Fibroblast of lung (primary cell): ENCODE data around the gene APOA4.

Experiments
- CTCF ChIP-seq, 2 donors: IDR thresholded peaks in 1 of 2; conservative IDR thresholded peaks in 1 of 2; 1 replicate in 1 of 2; 2 replicates in 1 of 2; pipeline ENCODE4 v1.5.1; 2011 to 2012; ENCODE audit warnings: low read length in 2 of 2, control low read depth in 1 of 2, inconsistent platforms in 1 of 2, low read depth in 1 of 2, mild to moderate bottlenecking in 1 of 2
- EZH2 ChIP-seq: IDR thresholded peaks from 2 replicates; pipeline ENCODE4 v1.5.1; 2012; ENCODE audit warnings: low read length, control low read depth, mild to moderate bottlenecking; ENCODE audit errors: missing control alignments

- TF ChIP-seq CTCF (conservative IDR thresholded peaks at IDR 0.05 in 1 of 2, IDR thresholded peaks at IDR 0.05 in 1 of 2; ENCODE audit: low read depth in 1 of 2, low read length in 2 of 2) (no peak), EZH2 (no peak)
Observed at GRCh38 chr11:116823031-116823843, at the start of gene APOA4.
